Vagina (tissue), 2 donors: ENCODE data around the gene PRSS56. TPM values are rescaled to one million over a fixed set of nuclear protein-coding genes. Genes with fewer than 3 reads are reported as not detected.

Experiments used
- DNase-seq, 2 donors: peaks; one replicate each; pipeline ENCODE4 v3.0.0-alpha.2; 2017; ENCODE audit errors: extremely low spot score in 2 of 2
- H3K27ac ChIP-seq: fragments of 200-600 bp; sonication (generic); one replicate; pipeline ENCODE4 v1.5.1; 2019
- H3K27me3 ChIP-seq: fragments of 200-600 bp; sonication (generic); one replicate; pipeline ENCODE4 v1.5.1; 2019
- H3K36me3 ChIP-seq, 2 donors: fragments of 200-600 bp; sonication (generic); one replicate each; pipeline ENCODE4 v1.5.1; 2017 to 2019
- H3K4me1 ChIP-seq: fragments of 200-600 bp; sonication (generic); one replicate; pipeline ENCODE4 v1.5.1; 2019
- H3K4me3 ChIP-seq, 2 donors: fragments of 200-600 bp; sonication (generic); 1 replicate in 1 of 2; 2 replicates in 1 of 2; pipeline ENCODE4 v1.5.1; 2016 to 2019
- H3K9me3 ChIP-seq: fragments of 200-600 bp; sonication (generic); one replicate; pipeline ENCODE4 v1.5.1; 2019
- POLR2A ChIP-seq, 2 donors: fragments of 450-650 bp; IDR thresholded peaks; one replicate each; pipeline ENCODE4 v1.6.1; 2017; ENCODE audit warnings: antibody characterized with exemption in 2 of 2, mild to moderate bottlenecking in 2 of 2, moderate library complexity in 2 of 2
- POLR2AphosphoS5 ChIP-seq, 2 donors: sonication (generic); formaldehyde crosslinking; IDR thresholded peaks; one replicate each; pipeline ENCODE4 v1.9.0; 2017; ENCODE audit warnings: antibody characterized with exemption in 2 of 2, mild to moderate bottlenecking in 2 of 2, low read depth in 1 of 2; ENCODE audit not compliant: insufficient read depth in 1 of 2
- intact Hi-C: fragments of 100-400 bp; cut with DNase I; formaldehyde crosslinking; loops from one replicate; pipeline ENCODE4 v1.15.1; 2023
- total RNA-seq: library from RNA; depleted of rRNA; stranded (reverse); fragments of >200 nt; gene quantifications from one replicate; pipeline ENCODE4 v1.2.3, GENCODE V29; 2016
- TF ChIP-seq, protein P1 (sequence below), 3 experiments: fragments of 450-650 bp in 2 of 3; fragments of 200-600 bp in 1 of 3; sonication (generic) in 1 of 3; IDR thresholded peaks; one replicate each; pipeline ENCODE4 v1.5.1; 2017 to 2019; ENCODE audit warnings: antibody characterized with exemption in 3 of 3, mild to moderate bottlenecking in 2 of 3, moderate library complexity in 2 of 3

PRSS56 gene
- total RNA-seq, 1 donor from 2014 or later: not detected

DNA sequence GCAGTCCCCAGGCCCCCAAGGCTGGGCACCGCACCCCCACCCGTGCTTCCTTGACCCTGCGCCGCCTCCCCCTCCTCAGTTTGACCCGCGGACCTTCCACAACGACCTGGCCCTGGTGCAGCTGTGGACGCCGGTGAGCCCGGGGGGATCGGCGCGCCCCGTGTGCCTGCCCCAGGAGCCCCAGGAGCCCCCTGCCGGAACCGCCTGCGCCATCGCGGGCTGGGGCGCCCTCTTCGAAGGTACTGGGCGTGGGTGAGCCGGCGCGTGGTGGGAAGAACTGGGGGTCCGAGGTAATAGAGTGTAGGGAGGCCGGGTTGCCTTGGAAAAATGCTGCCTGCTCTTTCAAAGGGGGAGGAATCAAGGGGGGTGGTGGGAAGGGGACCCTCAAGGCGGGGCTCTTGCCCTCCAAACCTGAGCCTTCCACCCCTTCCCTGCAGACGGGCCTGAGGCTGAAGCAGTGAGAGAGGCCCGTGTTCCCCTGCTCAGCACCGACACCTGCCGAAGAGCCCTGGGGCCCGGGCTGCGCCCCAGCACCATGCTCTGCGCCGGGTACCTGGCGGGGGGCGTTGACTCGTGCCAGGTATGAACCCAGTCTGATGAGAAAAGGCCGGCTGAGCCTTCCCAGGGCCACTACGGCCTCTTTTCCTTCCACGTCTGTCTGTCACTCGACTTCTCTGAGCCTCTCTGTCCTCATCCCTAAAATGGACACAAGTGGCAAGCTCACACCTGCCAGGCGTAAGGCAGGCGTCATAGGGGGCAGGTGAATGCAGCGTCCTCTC is 2.6 kb downstream of the PRSS56 start:
- Histone ChIP-seq H3K4me1 (peaks cover 21% of the 10 kb centered on the region), H3K27ac (no peak overlapping the region), H3K4me3 (peak overlapping the region in 1 of 2 donors; percentile 29), H3K9me3 (no peaks in the 10 kb centered on the region), H3K27me3 (peaks cover 17% of the 10 kb centered on the region), H3K36me3 (no peaks in the 10 kb centered on the region)
- no peak for TF ChIP-seq POLR2A (IDR thresholded peaks at IDR 0.05)
- no peak for DNase-seq
- intact Hi-C loops: no loop called here

DNA sequence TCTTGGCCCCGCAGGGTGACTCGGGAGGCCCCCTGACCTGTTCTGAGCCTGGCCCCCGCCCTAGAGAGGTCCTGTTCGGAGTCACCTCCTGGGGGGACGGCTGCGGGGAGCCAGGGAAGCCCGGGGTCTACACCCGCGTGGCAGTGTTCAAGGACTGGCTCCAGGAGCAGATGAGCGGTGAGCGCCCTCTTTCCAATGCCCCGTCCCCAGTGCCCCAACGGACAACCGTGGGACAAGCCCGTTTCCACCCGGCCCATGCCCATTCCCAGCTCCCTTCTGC is 3.2 kb downstream of the PRSS56 start:
- intact Hi-C loops: no loop called here
- Histone ChIP-seq H3K27me3 (peaks cover 17% of the 10 kb centered on the region), H3K4me3 (no peak overlapping the region), H3K36me3 (no peaks in the 10 kb centered on the region), H3K9me3 (no peaks in the 10 kb centered on the region), H3K4me1 (peaks cover 21% of the 10 kb centered on the region), H3K27ac (no peak overlapping the region)
- DNase-seq: no peak
- TF ChIP-seq POLR2AphosphoS5 (IDR thresholded peaks at IDR 0.05; ENCODE audit: insufficient read depth in 1 of 2, low read depth in 1 of 2): no peak
- no peak for TF ChIP-seq POLR2A (IDR thresholded peaks at IDR 0.05)

DNA sequence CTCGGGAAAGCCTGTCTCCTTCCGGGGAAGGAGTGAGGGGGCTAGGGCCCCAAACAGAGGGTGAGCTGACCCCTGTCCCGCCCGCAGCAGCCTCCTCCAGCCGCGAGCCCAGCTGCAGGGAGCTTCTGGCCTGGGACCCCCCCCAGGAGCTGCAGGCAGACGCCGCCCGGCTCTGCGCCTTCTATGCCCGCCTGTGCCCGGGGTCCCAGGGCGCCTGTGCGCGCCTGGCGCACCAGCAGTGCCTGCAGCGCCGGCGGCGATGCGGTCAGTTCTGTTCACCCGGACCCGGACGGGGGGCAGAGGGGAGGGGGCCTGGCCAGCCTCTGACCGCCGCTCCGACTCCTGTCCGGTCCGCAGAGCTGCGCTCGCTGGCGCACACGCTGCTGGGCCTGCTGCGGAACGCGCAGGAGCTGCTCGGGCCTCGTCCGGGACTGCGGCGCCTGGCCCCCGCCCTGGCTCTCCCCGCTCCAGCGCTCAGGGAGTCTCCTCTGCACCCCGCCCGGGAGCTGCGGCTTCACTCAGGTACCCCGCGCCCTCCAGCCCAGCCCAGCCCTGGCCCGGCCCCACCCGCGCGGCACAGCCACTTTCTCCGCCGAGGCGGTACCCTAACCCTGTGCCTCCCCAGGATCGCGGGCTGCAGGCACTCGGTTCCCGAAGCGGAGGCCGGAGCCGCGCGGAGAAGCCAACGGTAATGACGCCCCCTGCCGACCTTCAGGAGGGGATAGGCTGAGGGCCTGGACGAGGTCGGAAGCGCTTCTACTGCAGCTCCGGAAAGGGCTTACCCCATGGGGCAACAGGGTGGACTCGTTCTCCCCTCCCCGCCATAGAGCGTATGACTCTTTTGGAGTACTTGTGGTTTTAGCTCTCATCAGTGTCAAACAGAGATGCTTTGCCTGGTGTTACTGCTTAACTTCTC is 3.8 kb downstream of the PRSS56 start:
- Histone ChIP-seq H3K4me3 (peak overlapping the region; percentile 12 to 30), H3K9me3 (no peaks in the 10 kb centered on the region), H3K27ac (no peak overlapping the region), H3K27me3 (peaks cover 17% of the 10 kb centered on the region), H3K36me3 (no peaks in the 10 kb centered on the region), H3K4me1 (peaks cover 21% of the 10 kb centered on the region)
- intact Hi-C loops: no loop called here
- TF ChIP-seq, protein P1, sequence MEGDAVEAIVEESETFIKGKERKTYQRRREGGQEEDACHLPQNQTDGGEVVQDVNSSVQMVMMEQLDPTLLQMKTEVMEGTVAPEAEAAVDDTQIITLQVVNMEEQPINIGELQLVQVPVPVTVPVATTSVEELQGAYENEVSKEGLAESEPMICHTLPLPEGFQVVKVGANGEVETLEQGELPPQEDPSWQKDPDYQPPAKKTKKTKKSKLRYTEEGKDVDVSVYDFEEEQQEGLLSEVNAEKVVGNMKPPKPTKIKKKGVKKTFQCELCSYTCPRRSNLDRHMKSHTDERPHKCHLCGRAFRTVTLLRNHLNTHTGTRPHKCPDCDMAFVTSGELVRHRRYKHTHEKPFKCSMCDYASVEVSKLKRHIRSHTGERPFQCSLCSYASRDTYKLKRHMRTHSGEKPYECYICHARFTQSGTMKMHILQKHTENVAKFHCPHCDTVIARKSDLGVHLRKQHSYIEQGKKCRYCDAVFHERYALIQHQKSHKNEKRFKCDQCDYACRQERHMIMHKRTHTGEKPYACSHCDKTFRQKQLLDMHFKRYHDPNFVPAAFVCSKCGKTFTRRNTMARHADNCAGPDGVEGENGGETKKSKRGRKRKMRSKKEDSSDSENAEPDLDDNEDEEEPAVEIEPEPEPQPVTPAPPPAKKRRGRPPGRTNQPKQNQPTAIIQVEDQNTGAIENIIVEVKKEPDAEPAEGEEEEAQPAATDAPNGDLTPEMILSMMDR (IDR thresholded peaks at IDR 0.05): no peak
- DNase-seq: no peak

DNA sequence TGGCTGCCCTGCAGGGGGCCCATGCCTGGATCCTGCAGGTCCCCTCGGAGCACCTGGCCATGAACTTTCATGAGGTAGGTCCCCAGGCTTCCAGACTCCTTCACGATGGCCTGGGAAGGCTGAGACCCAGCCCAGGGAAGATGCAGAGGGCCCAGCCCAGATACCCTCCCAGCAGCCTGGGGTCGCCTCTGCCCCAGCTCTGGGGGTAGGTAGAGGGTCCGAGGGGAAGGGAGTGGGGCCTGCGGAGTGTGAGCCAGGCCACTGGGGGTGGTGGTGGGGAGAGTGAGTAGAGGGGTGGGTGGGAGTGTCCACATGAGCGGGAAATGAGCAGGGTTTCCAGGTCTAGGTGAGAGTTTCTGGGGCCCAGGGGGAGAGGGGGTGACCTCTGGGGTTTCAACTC is 4.6 kb downstream of the PRSS56 start:
- intact Hi-C loops: no loop called here
- H3K27ac ChIP-seq: no peak overlapping the region
- H3K4me3 ChIP-seq: no peak overlapping the region
- H3K4me1 ChIP-seq: peaks cover 21% of the 10 kb centered on the region
- no peak for TF ChIP-seq POLR2AphosphoS5 (IDR thresholded peaks at IDR 0.05; ENCODE audit: insufficient read depth in 1 of 2, low read depth in 1 of 2)
- no peak for TF ChIP-seq POLR2A (IDR thresholded peaks at IDR 0.05)
- TF ChIP-seq, protein P1 (IDR thresholded peaks at IDR 0.05): no peak
- no peaks in the 10 kb centered on the region for H3K9me3 ChIP-seq
- peaks cover 17% of the 10 kb centered on the region for H3K27me3 ChIP-seq
- DNase-seq: no peak
- no peaks in the 10 kb centered on the region for H3K36me3 ChIP-seq

DNA sequence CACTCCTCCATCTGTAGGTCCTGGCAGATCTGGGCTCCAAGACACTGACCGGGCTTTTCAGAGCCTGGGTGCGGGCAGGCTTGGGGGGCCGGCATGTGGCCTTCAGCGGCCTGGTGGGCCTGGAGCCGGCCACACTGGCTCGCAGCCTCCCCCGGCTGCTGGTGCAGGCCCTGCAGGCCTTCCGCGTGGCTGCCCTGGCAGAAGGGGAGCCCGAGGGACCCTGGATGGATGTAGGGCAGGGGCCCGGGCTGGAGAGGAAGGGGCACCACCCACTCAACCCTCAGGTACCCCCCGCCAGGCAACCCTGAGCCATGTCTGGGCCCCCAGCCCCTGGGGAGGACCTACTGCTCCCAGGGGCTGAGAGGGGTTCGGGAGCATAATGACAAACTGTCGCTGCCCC is 5.0 kb downstream of the PRSS56 start:
- intact Hi-C loops: no loop called here
- Histone ChIP-seq H3K4me3 (no peak overlapping the region), H3K27ac (no peak overlapping the region), H3K4me1 (peaks cover 21% of the 10 kb centered on the region), H3K36me3 (no peaks in the 10 kb centered on the region), H3K9me3 (no peaks in the 10 kb centered on the region), H3K27me3 (peaks cover 17% of the 10 kb centered on the region)
- TF ChIP-seq, protein P1 (IDR thresholded peaks at IDR 0.05): no peak
- TF ChIP-seq POLR2A (IDR thresholded peaks at IDR 0.05) (no peak), POLR2AphosphoS5 (IDR thresholded peaks at IDR 0.05; ENCODE audit: insufficient read depth in 1 of 2, low read depth in 1 of 2) (no peak)
- no peak for DNase-seq
